Glomerular visceral epithelial cell (primary cell): ENCODE data around the gene NCK1.
"Not testable (repeated sequence)": the region's sequence is repeated elsewhere in the genome, so short reads cannot be mapped to it uniquely, and the experiment has no call there.

Experiments
- DNase-seq: peaks from one replicate; pipeline ENCODE4 v3.0.0-alpha.2; 2016; ENCODE audit errors: extremely low spot score

NCK1 gene

GRCh38 chr3:136946978-136947377 is 85.0 kb downstream of the NCK1 start:
- no peak for DNase-seq

GRCh38 chr3:136947477-136947876 is 85.5 kb downstream of the NCK1 start:
- DNase-seq = no peak

- no peak for DNase-seq
Measured at GRCh38 chr3:136949146-136949545, 87.1 kb downstream of the NCK1 start.

- no peak for DNase-seq
Measured at GRCh38 chr3:136949708-136950107, 87.7 kb downstream of the NCK1 start.

- no peak for DNase-seq
Measured at GRCh38 chr3:136950623-136951022, 88.6 kb downstream of the NCK1 start.

- no peak for DNase-seq
Measured at GRCh38 chr3:136952292-136952691, 90.3 kb downstream of the NCK1 start.

GRCh38 chr3:136954251-136954650 is 92.2 kb downstream of the NCK1 start:
- DNase-seq = peak; percentile 32

GRCh38 chr3:136954980-136955780 is 93.2 kb downstream of the NCK1 start:
- DNase-seq = peak; percentile 15

GRCh38 chr3:136955813-136956212 is 93.8 kb downstream of the NCK1 start:
- peak; percentile 60 for DNase-seq

- DNase-seq = no peak
Measured at GRCh38 chr3:136956971-136957370, 95.0 kb downstream of the NCK1 start.

GRCh38 chr3:136957751-136958288 is 95.8 kb downstream of the NCK1 start, which contains the start of gene IL20RB:
TSS of gene IL20RB (plus strand) at chr3:136957983. CDS start at chr3:136958114, 131 bp downstream.
- no peak for DNase-seq

GRCh38 chr3:136958939-136959338 is 96.9 kb downstream of the NCK1 start:
- no peak for DNase-seq

- DNase-seq = no peak
Measured at GRCh38 chr3:136959599-136959998, 97.6 kb downstream of the NCK1 start.

GRCh38 chr3:136960838-136961836 is 99.1 kb downstream of the NCK1 start:
- peak; percentile 76 for DNase-seq

GRCh38 chr3:136962927-136963326 is 100.9 kb downstream of the NCK1 start:
- DNase-seq = no peak

GRCh38 chr3:136969539-136969938 is 107.5 kb downstream of the NCK1 start:
- not testable (repeated sequence) for DNase-seq

GRCh38 chr3:136973352-136973751 is 111.3 kb downstream of the NCK1 start:
- DNase-seq = no peak

- DNase-seq = no peak
Measured at GRCh38 chr3:136974670-136975069, 112.7 kb downstream of the NCK1 start.

GRCh38 chr3:136979204-136979603 is 117.2 kb downstream of the NCK1 start:
- DNase-seq = no peak

- DNase-seq = no peak
Measured at GRCh38 chr3:136979684-136980083, 117.7 kb downstream of the NCK1 start.

GRCh38 chr3:136982033-136982432 is 120.0 kb downstream of the NCK1 start:
- DNase-seq = no peak

GRCh38 chr3:136982520-136983138 is 120.6 kb downstream of the NCK1 start:
- no peak for DNase-seq
